HepG2 (cell line): Measurements from ENCODE around the gene ZNF184. TPM values are rescaled to one million over a fixed set of nuclear protein-coding genes. Genes with fewer than 3 reads are reported as not detected.

Experiments used
- CBX1 ChIP-seq: IDR thresholded peaks from one replicate; pipeline ENCODE4 v1.6.1; 2016; ENCODE audit warnings: antibody characterized with exemption, low read depth
- FOXA3 ChIP-seq: IDR thresholded peaks from 2 replicates; pipeline ENCODE4 v1.6.1; 2016; ENCODE audit warnings: missing genetic modification reagents, missing compliant biosample characterization
- MNT ChIP-seq: fragments of 450-650 bp; IDR thresholded peaks from 2 replicates; pipeline ENCODE4 v1.6.1; 2016
- MZF1 ChIP-seq: sonication (generic); formaldehyde crosslinking; IDR thresholded peaks from 2 replicates; pipeline ENCODE4 v1.8.1; 2023; ENCODE audit warnings: mild to moderate bottlenecking, missing genetic modification reagents, borderline replicate concordance
- ONECUT2 ChIP-seq: sonication (generic); formaldehyde crosslinking; IDR thresholded peaks from 2 replicates; pipeline ENCODE4 v1.4.0; 2020; ENCODE audit warnings: missing genetic modification reagents
- RNF219 ChIP-seq: sonication (generic); formaldehyde crosslinking; IDR thresholded peaks from 2 replicates; pipeline ENCODE4 v1.5.0; 2020; ENCODE audit warnings: mild to moderate bottlenecking, missing genetic modification reagents
- STAT6 ChIP-seq: sonication (generic); formaldehyde crosslinking; IDR thresholded peaks from 2 replicates; pipeline ENCODE4 v1.4.0; 2020; ENCODE audit warnings: missing genetic modification reagents, mild to moderate bottlenecking, borderline replicate concordance
- YEATS2 ChIP-seq: sonication (generic); formaldehyde crosslinking; IDR thresholded peaks from 2 replicates; pipeline ENCODE4 v1.4.0; 2020; ENCODE audit warnings: missing genetic modification reagents, borderline replicate concordance
- ZBTB46 ChIP-seq: sonication (generic); formaldehyde crosslinking; IDR thresholded peaks from 2 replicates; pipeline ENCODE4 v1.4.0; 2020; ENCODE audit warnings: mild to moderate bottlenecking, missing genetic modification reagents, borderline replicate concordance
- ZFYVE20 ChIP-seq: sonication (generic); formaldehyde crosslinking; IDR thresholded peaks from 2 replicates; pipeline ENCODE4 v1.8.0; 2023; ENCODE audit warnings: low read depth, mild to moderate bottlenecking, moderate library complexity, missing genetic modification reagents, borderline replicate concordance
- ZNF232 ChIP-seq: sonication (generic); formaldehyde crosslinking; IDR thresholded peaks from 2 replicates; pipeline ENCODE4 v1.4.0; 2020; ENCODE audit warnings: missing genetic modification reagents, borderline replicate concordance
- ZNF251 ChIP-seq: sonication (generic); formaldehyde crosslinking; IDR thresholded peaks from 2 replicates; pipeline ENCODE4 v1.9.0; 2021; ENCODE audit warnings: mild to moderate bottlenecking, missing genetic modification reagents
- ZNF276 ChIP-seq: sonication (generic); formaldehyde crosslinking; IDR thresholded peaks from 2 replicates; pipeline ENCODE4 v1.4.0; 2020; ENCODE audit warnings: mild to moderate bottlenecking, low read depth, missing genetic modification reagents
- ZNF775 ChIP-seq: sonication (generic); formaldehyde crosslinking; IDR thresholded peaks from 2 replicates; pipeline ENCODE4 v1.4.0; 2020; ENCODE audit warnings: missing genetic modification reagents, mild to moderate bottlenecking, moderate library complexity, borderline replicate concordance
- ZSCAN5A ChIP-seq: sonication (generic); formaldehyde crosslinking; IDR thresholded peaks from 2 replicates; pipeline ENCODE4 v1.8.0; 2022; ENCODE audit warnings: mild to moderate bottlenecking, missing genetic modification reagents, borderline replicate concordance
- polyA plus RNA-seq, 8 experiments: library from polyadenylated mRNA; depleted of rRNA in 3 of 8; stranded (reverse) in 7 of 8; unstranded in 1 of 8; fragments of >200 nt; fragmentation: Illumina TruSeq in 4 of 8; extraction: Trizol in 4 of 8; gene quantifications; 2 replicates each; pipeline versions ENCODE4 v1.2.1 to v1.2.3, GENCODE V29; 2011 to 2016; ENCODE audit warnings: low read depth in 4 of 8, missing spikeins in 1 of 8, mixed read lengths in 1 of 8; ENCODE audit not compliant: insufficient read depth in 1 of 8
- total RNA-seq, 5 experiments: library from RNA; depleted of rRNA; stranded (reverse); fragments of >200 nt; fragmentation: Illumina TruSeq; extraction: Trizol; gene quantifications; 2 replicates each; pipeline ENCODE4 v1.2.3, GENCODE V29; 2016; ENCODE audit warnings: low read depth in 1 of 5

Gene ZNF184
- total and polyA plus RNA-seq, 2 of the 13 experiments (the other 11 are each of a cell fraction or from before 2014, with no cell fraction given) = 2.1 to 10.1 TPM

- peak; percentile 84; the same call in 1 of the 2 replicates for TF ChIP-seq ZSCAN5A (CRISPR knock-in tag)
- TF ChIP-seq ZNF251 (CRISPR knock-in tag) = no peak
- peak; percentile 43; the same call in 1 of the 2 replicates for TF ChIP-seq FOXA3
- TF ChIP-seq MNT = peak; percentile 65
- TF ChIP-seq MZF1 (CRISPR knock-in tag) = 0 out of 2 replicates have a peak, but pooled peaks have one; percentile 25
- no peak for TF ChIP-seq ZNF775
- peak; percentile 75 for TF ChIP-seq STAT6 (CRISPR knock-in tag)
- no peak for TF ChIP-seq RNF219
- peak; percentile 18; the same call in 1 of the 2 replicates for TF ChIP-seq ZNF232
- no peak for TF ChIP-seq ZBTB46 (CRISPR knock-in tag)
- TF ChIP-seq YEATS2 (CRISPR knock-in tag) = peak; percentile 95
- TF ChIP-seq ONECUT2 (CRISPR knock-in tag) = no peak
- peak; percentile 32 for TF ChIP-seq CBX1
- peak; percentile 86; the same call in 1 of the 2 replicates for TF ChIP-seq ZNF276 (CRISPR knock-in tag)
- no peak for TF ChIP-seq ZFYVE20 (CRISPR knock-in tag)
Observed at GRCh38 chr6:27472617-27473400, at the start of gene ZNF184 (continued).
